Thyroid gland (tissue), 4 donors: ENCODE data around the gene RNF220. TPM values are rescaled to one million over a fixed set of nuclear protein-coding genes. Genes with fewer than 3 reads are reported as not detected.
A peak's percentile ranks its signal among the peaks of the same experiment; 100 is the strongest.

Experiments
- DNase-seq, 2 donors: peaks; one replicate each; pipeline ENCODE4 v3.0.0-alpha.2; 2019
- H3K27ac ChIP-seq, 3 donors: fragments of 200-600 bp; sonication (generic); 1 replicate in 2 of 3; 2 replicates in 1 of 3; pipeline ENCODE4 v1.5.1; 2016 to 2019; ENCODE audit warnings: mild to moderate bottlenecking in 1 of 3, moderate library complexity in 1 of 3
- H3K27me3 ChIP-seq: fragments of 200-600 bp; sonication (generic); one replicate; pipeline ENCODE4 v1.5.1; 2019
- H3K36me3 ChIP-seq, 2 donors: fragments of 200-600 bp; sonication (generic); one replicate each; pipeline ENCODE4 v1.5.1; 2016 to 2019
- H3K4me1 ChIP-seq, 2 donors: fragments of 200-600 bp; sonication (generic); one replicate each; pipeline ENCODE4 v1.5.1; 2017 to 2019
- H3K4me3 ChIP-seq, 3 donors: fragments of 200-600 bp; sonication (generic); replicated peaks in 1 of 3; 1 replicate in 2 of 3; 2 replicates in 1 of 3; pipeline ENCODE4 v1.5.1; 2016; ENCODE audit warnings: mild to moderate bottlenecking in 1 of 3
- H3K9me3 ChIP-seq: fragments of 200-600 bp; sonication (generic); one replicate; pipeline ENCODE4 v1.5.1; 2017
- CTCF ChIP-seq, 6 experiments: fragments of 200-600 bp in 3 of 6; fragments of 450-650 bp in 3 of 6; sonication (generic) in 3 of 6; IDR thresholded peaks; one replicate each; pipeline ENCODE4 v1.5.1; 2016 to 2019; ENCODE audit warnings: antibody characterized with exemption in 6 of 6, mild to moderate bottlenecking in 2 of 6, inconsistent platforms in 1 of 6, moderate library complexity in 1 of 6
- POLR2A ChIP-seq, 2 donors: fragments of 450-650 bp; IDR thresholded peaks; one replicate each; pipeline ENCODE4 v1.6.1; 2017; ENCODE audit warnings: antibody characterized with exemption in 2 of 2, mild to moderate bottlenecking in 2 of 2, moderate library complexity in 1 of 2
- WGBS, 2 donors: methylation state at CpG; one replicate each; pipeline ENCODE4 v1.1.5; 2017; 5-methylcytosine and 5-hydroxymethylcytosine counted together
- intact Hi-C: fragments of 100-400 bp; cut with DNase I; formaldehyde crosslinking; loops from one replicate; pipeline ENCODE4 v1.15.1; 2023
- total RNA-seq, 4 donors: library from RNA; depleted of rRNA; stranded (reverse); fragments of >200 nt; gene quantifications; one replicate each; pipeline ENCODE4 v1.2.3, GENCODE V29; 2016

RNF220 gene
- total RNA-seq, 4 donors from 2014 or later: 88.7 to 117 (median 102) TPM

DNA sequence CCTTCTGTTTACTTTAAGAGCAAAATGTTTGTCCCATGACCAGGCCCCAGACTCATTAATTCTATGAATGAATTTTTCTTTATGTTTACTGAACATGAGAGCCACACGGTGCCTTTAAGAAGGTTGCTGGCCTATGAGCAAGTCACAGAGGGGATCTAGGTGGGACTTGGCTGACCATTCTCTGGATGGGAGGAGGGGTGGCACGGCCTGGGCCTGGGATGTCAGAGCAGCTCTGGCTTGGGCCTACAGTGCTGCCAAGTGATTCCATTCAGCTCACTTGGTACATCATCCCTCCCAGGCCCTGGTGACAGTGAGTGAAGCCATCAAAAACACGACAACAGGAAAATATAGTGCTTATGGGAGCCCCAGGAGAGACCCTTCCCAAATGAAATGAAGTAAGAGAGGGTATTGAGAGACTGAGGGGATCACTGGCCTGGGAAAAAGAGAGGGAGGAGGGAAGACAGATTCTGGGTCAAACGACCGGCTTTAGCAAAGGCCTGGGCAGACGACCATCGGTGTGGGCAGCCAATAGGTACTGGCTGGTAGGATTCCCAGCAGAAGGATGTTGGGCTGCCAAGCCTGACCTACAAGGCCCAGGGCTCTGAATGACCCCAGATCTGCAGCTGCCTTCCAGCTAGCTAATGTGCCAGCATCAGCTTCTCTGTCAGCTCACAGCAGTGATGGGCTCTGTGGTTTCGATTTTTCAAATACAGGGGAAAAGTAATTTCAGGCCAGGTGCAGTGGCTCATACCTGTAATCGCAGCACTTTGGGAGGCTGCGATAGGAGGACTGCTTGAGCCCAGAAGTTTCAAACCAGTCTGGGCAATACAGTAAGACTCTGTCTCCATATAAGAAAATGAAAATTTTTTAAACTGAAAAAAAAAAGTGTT, 265.9 kb downstream of the RNF220 start:
- H3K27ac ChIP-seq: no peak overlapping the region
- H3K4me1 ChIP-seq: peaks cover 15 to 30% of the 10 kb centered on the region in 2 donors
- TF ChIP-seq POLR2A (IDR thresholded peaks at IDR 0.05): no peak
- TF ChIP-seq CTCF (IDR thresholded peaks at IDR 0.05): no peak
- no peaks in the 10 kb centered on the region for H3K9me3 ChIP-seq
- intact Hi-C loops: no loop called here
- H3K27me3 ChIP-seq: no peaks in the 10 kb centered on the region
- no peak for DNase-seq
- no peaks in the 10 kb centered on the region for H3K36me3 ChIP-seq
- H3K4me3 ChIP-seq: no peak overlapping the region
- 91 to 95% methylated on average over 10 of the region's 10 CpGs for WGBS, 2 donors

DNA sequence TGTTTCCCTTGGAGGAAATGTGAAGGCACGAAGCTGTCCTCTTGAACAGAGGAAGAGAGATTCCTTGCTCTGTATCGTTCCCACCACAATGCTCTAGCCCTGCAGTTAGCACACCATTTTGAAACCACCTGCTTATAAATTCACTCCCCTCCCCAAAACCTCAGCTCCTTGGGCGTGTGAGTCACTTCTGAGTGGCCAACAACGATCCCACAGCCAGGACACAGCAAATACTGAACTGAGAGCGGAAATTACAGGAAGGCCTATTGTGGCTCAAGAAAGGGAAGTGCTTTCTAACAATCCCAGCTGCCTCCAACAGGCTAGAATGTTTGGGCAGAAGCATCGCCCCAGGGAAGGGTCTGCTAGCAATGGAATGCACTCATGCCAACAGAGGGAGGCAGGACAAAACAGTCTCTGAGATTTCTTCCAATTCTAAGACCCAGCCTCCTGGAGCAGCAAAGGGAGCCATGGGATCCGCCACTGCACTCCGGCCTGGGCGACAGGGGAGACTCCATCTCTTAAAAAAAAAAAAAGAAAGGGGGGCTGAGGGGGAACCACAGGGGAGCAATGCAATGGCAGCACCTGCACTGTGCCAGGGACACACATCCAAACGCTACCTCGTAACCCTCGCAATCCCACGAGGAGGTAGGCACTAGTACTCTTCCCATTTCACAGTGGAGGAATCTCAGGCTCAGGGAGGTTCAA, 267.4 kb downstream of the RNF220 start:
- Histone ChIP-seq H3K9me3 (no peaks in the 10 kb centered on the region), H3K4me3 (no peak overlapping the region), H3K27me3 (no peaks in the 10 kb centered on the region), H3K4me1 (peaks cover 15 to 33% of the 10 kb centered on the region in 2 donors), H3K27ac (peak overlapping the region in 1 of 3 donors; percentile 18), H3K36me3 (no peaks in the 10 kb centered on the region)
- WGBS, 2 donors: 69 to 82% methylated on average over 11 to 13 of the region's 13 CpGs
- DNase-seq: no peak
- TF ChIP-seq CTCF (IDR thresholded peaks at IDR 0.05) (no peak), POLR2A (IDR thresholded peaks at IDR 0.05) (no peak)
- intact Hi-C loops: no loop called here

GRCh38 chr1:44672961-44673674, 268.1 kb downstream of the RNF220 start:
- no peak for DNase-seq
- intact Hi-C loops: no loop called here
- Histone ChIP-seq H3K4me1 (peaks cover 15 to 33% of the 10 kb centered on the region in 2 donors), H3K27me3 (no peaks in the 10 kb centered on the region), H3K4me3 (peak overlapping the region in 1 of 3 donors; percentile 44), H3K27ac (peak overlapping the region; percentile 83 to 96 (median 86)), H3K9me3 (no peaks in the 10 kb centered on the region), H3K36me3 (no peaks in the 10 kb centered on the region)
- no peak for TF ChIP-seq CTCF (IDR thresholded peaks at IDR 0.05)
- no peak for TF ChIP-seq POLR2A (IDR thresholded peaks at IDR 0.05)
- 77 to 81% methylated on average over 14 of the region's 14 CpGs for WGBS, 2 donors

GRCh38 chr1:44673675-44674112, 268.6 kb downstream of the RNF220 start:
- no peak for DNase-seq
- intact Hi-C loops: no loop called here
- H3K27ac ChIP-seq: peak overlapping the region; percentile 83 to 96 (median 86)
- no peaks in the 10 kb centered on the region for H3K9me3 ChIP-seq
- 1 to 3% methylated on average over 15 to 16 of the region's 16 CpGs for WGBS, 2 donors
- no peak for TF ChIP-seq CTCF (IDR thresholded peaks at IDR 0.05)
- peak in 1 of 2 donors; percentile 37 for TF ChIP-seq POLR2A (IDR thresholded peaks at IDR 0.05)
- no peaks in the 10 kb centered on the region for H3K27me3 ChIP-seq
- H3K36me3 ChIP-seq: no peaks in the 10 kb centered on the region
- peaks cover 15 to 33% of the 10 kb centered on the region in 2 donors for H3K4me1 ChIP-seq
- H3K4me3 ChIP-seq: peak overlapping the region; percentile 19 to 44 (median 29)
